Esophagus muscularis mucosa (tissue), 3 donors: ENCODE results near the gene PEX6.

ENCODE experiments used
- CTCF ChIP-seq, 3 experiments: fragments of 200-600 bp in 2 of 3; fragments of 450-650 bp in 1 of 3; sonication (generic) in 2 of 3; IDR thresholded peaks; one replicate each; pipeline ENCODE4 v1.5.1; 2017 to 2019; ENCODE audit warnings: antibody characterized with exemption in 3 of 3, mild to moderate bottlenecking in 2 of 3, moderate library complexity in 1 of 3
- EP300 ChIP-seq: sonication (generic); formaldehyde crosslinking; IDR thresholded peaks from one replicate; pipeline ENCODE4 v1.6.1; 2017; ENCODE audit warnings: antibody characterized with exemption

- TF ChIP-seq CTCF (IDR thresholded peaks at IDR 0.05) (no peak), EP300 (no peak)
Measured at GRCh38 chr6:42921801-42922200, 57.2 kb downstream of the PEX6 start.
